Mesothelial cell of epicardium (in vitro differentiated cells): ENCODE results near the gene GARS1. TPM values are rescaled to one million over a fixed set of nuclear protein-coding genes. Genes with fewer than 3 reads are reported as not detected.

ENCODE experiments used
- DNase-seq, 2 experiments: peaks; one replicate each; pipeline ENCODE4 v3.0.0; 2021; ENCODE audit warnings: low spot score in 2 of 2; ENCODE audit not compliant: unreplicated experiment in 2 of 2
- H3K27ac Mint-ChIP-seq: 2 replicates; pipeline ENCODE4 v1.8.0; 2021; ENCODE audit warnings: mixed read lengths
- H3K27me3 Mint-ChIP-seq: 2 replicates; pipeline ENCODE4 v1.8.0; 2021; ENCODE audit warnings: low read depth, mixed read lengths
- H3K36me3 Mint-ChIP-seq: 2 replicates; pipeline ENCODE4 v1.8.0; 2021; ENCODE audit warnings: mixed read lengths
- H3K4me1 Mint-ChIP-seq: 2 replicates; pipeline ENCODE4 v1.8.0; 2021; ENCODE audit warnings: mixed read lengths
- H3K4me3 Mint-ChIP-seq: 2 replicates; pipeline ENCODE4 v1.8.0; 2021; ENCODE audit warnings: mild to moderate bottlenecking, moderate library complexity, mixed read lengths
- H3K9me3 Mint-ChIP-seq: 2 replicates; pipeline ENCODE4 v1.8.0; 2021; ENCODE audit warnings: mixed read lengths
- total RNA-seq: library from RNA; stranded (reverse); gene quantifications from 3 replicates; pipeline ENCODE4 v1.2.1, GENCODE V29; 2021
- TF ChIP-seq, protein P1 (sequence below): fragments of 200-600 bp; sonication (generic); IDR thresholded peaks from one replicate; pipeline ENCODE4 v1.5.0; 2021; ENCODE audit warnings: antibody characterized with exemption; ENCODE audit not compliant: unreplicated experiment

Gene GARS1
- total RNA-seq, 1 donor from 2014 or later, result 92.2 TPM

DNA sequence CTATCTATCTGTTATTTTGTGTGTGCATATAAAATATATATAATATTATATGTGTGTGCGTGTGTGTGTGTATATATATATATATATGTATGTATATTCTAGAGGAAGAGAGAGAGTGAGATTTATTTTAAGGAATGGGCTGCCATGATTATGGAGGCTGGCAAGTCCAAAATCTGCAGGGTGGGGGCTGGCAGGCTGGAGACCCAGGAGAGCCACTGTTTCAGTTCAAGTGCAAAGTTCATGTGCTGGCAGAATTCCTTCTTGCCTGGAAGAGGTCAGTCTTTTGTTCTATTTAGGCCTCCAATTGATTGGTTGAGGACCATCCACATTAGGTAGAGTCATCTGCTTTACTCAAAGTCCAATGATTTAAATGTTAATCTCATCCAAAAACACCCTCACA lies 42.3 kb upstream of the GARS1 start:
- peaks cover 26% of the 10 kb centered on the region for H3K4me1 Mint-ChIP-seq
- DNase-seq, result no peak
- H3K36me3 Mint-ChIP-seq, result peaks cover 9% of the 10 kb centered on the region
- H3K9me3 Mint-ChIP-seq, result peaks cover 3% of the 10 kb centered on the region
- H3K4me3 Mint-ChIP-seq, result no peak overlapping the region
- no peak overlapping the region for H3K27ac Mint-ChIP-seq
- no peaks in the 10 kb centered on the region for H3K27me3 Mint-ChIP-seq
- TF ChIP-seq, protein P1, sequence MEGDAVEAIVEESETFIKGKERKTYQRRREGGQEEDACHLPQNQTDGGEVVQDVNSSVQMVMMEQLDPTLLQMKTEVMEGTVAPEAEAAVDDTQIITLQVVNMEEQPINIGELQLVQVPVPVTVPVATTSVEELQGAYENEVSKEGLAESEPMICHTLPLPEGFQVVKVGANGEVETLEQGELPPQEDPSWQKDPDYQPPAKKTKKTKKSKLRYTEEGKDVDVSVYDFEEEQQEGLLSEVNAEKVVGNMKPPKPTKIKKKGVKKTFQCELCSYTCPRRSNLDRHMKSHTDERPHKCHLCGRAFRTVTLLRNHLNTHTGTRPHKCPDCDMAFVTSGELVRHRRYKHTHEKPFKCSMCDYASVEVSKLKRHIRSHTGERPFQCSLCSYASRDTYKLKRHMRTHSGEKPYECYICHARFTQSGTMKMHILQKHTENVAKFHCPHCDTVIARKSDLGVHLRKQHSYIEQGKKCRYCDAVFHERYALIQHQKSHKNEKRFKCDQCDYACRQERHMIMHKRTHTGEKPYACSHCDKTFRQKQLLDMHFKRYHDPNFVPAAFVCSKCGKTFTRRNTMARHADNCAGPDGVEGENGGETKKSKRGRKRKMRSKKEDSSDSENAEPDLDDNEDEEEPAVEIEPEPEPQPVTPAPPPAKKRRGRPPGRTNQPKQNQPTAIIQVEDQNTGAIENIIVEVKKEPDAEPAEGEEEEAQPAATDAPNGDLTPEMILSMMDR, result no peak

DNA sequence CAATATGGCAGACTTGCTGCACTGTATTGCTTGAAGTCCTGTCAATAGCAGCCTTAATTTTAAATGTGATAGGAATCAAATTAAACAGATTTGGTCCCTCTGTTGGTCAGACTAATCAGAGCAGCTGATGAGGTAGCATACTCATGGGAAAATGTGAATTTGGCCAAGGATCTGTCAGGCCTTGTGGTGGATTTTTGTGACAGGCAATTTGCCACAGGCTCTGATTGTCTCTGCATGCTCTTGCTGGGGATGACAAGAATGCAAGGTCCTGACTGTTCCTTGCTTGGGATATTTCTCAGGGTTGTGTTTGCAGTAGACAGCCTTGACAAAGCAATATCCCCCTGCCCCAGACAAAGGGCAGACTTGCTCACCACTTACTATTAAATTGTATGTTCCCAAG lies 41.5 kb upstream of the GARS1 start:
- Mint-ChIP-seq H3K27me3 (no peaks in the 10 kb centered on the region), H3K27ac (no peak overlapping the region), H3K4me3 (no peak overlapping the region), H3K4me1 (peaks cover 26% of the 10 kb centered on the region), H3K9me3 (peaks cover 3% of the 10 kb centered on the region), H3K36me3 (peaks cover 9% of the 10 kb centered on the region)
- DNase-seq, result no peak
- TF ChIP-seq, protein P1, result no peak

GRCh38 chr7:30553546-30553945 lies 41.1 kb upstream of the GARS1 start:
- H3K4me1 Mint-ChIP-seq, result peaks cover 26% of the 10 kb centered on the region
- TF ChIP-seq, protein P1, result no peak
- H3K27me3 Mint-ChIP-seq, result no peaks in the 10 kb centered on the region
- DNase-seq, result no peak
- H3K36me3 Mint-ChIP-seq, result peaks cover 9% of the 10 kb centered on the region
- no peak overlapping the region for H3K27ac Mint-ChIP-seq
- H3K9me3 Mint-ChIP-seq, result peaks cover 3% of the 10 kb centered on the region
- H3K4me3 Mint-ChIP-seq, result no peak overlapping the region

- peaks cover 8% of the 10 kb centered on the region for H3K36me3 Mint-ChIP-seq
- no peak overlapping the region for H3K27ac Mint-ChIP-seq
- peaks cover 3% of the 10 kb centered on the region for H3K9me3 Mint-ChIP-seq
- H3K4me1 Mint-ChIP-seq, result peaks cover 9% of the 10 kb centered on the region
- no peaks in the 10 kb centered on the region for H3K27me3 Mint-ChIP-seq
- TF ChIP-seq, protein P1, result no peak
- no peak overlapping the region for H3K4me3 Mint-ChIP-seq
- DNase-seq, result no peak
Measured at GRCh38 chr7:30555525-30555924, 39.2 kb upstream of the GARS1 start.

DNA sequence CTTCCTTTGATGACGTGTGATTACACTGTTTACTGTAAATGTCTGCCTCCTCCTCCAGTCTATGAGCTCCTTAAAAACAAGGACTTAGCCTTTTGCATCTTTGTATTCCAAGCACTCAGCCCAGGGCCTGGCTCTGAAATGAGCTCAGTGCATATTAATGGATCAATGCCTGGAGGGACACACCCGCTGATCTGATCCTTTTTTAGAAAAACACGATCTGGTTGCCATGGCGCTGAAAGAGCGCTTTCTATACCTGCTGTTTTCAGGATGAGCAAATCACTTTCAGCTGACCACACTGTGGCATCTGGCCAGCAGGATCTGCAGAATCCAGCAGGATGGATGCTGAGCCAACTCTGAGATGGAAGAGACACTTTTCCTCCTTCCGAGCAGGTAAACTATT lies 37.8 kb upstream of the GARS1 start:
- TF ChIP-seq, protein P1, result no peak
- Mint-ChIP-seq H3K4me3 (no peak overlapping the region), H3K27ac (no peak overlapping the region), H3K9me3 (peaks cover 2% of the 10 kb centered on the region), H3K36me3 (peaks cover 8% of the 10 kb centered on the region), H3K4me1 (peaks cover 1% of the 10 kb centered on the region), H3K27me3 (no peaks in the 10 kb centered on the region)
- DNase-seq, result no peak

GRCh38 chr7:30557245-30557644 lies 37.4 kb upstream of the GARS1 start:
- no peaks in the 10 kb centered on the region for H3K27me3 Mint-ChIP-seq
- H3K36me3 Mint-ChIP-seq, result peaks cover 7% of the 10 kb centered on the region
- no peak for DNase-seq
- H3K9me3 Mint-ChIP-seq, result no peaks in the 10 kb centered on the region
- no peak overlapping the region for H3K27ac Mint-ChIP-seq
- TF ChIP-seq, protein P1, result no peak
- H3K4me1 Mint-ChIP-seq, result peaks cover 4% of the 10 kb centered on the region
- no peak overlapping the region for H3K4me3 Mint-ChIP-seq
